Stimulated activated CD4-positive, alpha-beta T cell treated with anti-CD3 and anti-CD28 coated beads, TNF-alpha, amount 100 ng/mL, for 48 hours (primary cell): ENCODE data around the gene NBAS.
"Not testable (repeated sequence)": the region's sequence is repeated elsewhere in the genome, so short reads cannot be mapped to it uniquely, and the experiment has no call there.

ENCODE experiments used
- DNase-seq, 3 donors: peaks; one replicate each; pipeline ENCODE4 v3.0.0-alpha.2; 2020; ENCODE audit warnings: low read depth in 3 of 3

Gene NBAS

GRCh38 chr2:15527074-15527739, 33.9 kb downstream of the NBAS start:
- no peak for DNase-seq

GRCh38 chr2:15521641-15522181, 39.4 kb downstream of the NBAS start:
- no peak for DNase-seq

GRCh38 chr2:15520346-15520745, 40.8 kb downstream of the NBAS start:
- DNase-seq, result no peak

DNA sequence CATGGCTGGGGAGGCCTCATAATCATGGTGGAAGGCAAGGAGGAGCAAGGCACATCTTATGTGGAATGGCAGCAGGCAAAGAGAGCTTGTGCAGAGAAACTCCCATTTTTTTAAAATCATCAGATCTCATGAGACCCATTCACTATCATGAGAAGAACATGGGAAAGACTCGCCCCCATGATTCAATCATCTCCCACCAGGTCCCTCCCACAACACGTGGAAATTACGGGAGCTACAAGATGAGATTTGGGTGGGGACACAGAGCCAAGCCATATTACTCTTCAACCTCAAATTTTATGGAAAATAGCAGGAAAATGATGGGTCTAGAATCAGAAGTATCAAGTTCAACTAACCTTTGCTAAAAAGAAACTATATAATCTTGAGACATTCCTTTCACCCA, 42.4 kb downstream of the NBAS start:
- not testable (repeated sequence) for DNase-seq

- no peak for DNase-seq
Measured at GRCh38 chr2:15517793-15518192, 43.3 kb downstream of the NBAS start.

DNA sequence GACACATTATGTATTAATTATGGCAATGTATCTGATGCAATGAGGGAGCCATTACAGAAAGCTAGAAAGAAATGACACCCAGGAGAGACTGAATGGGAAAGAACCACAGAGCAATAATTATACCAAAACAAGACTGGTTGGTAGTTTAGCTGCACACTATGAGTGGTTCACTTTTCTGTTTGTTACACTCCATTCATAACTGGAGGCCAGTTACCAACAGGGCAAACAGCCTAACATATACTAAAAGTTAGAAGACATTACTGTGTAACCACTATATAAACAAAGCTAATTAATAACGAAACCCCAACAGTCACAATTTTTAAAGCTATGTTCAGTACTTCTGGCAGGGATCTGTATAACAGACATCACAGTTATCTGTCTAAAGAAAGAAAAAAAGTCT, 49.4 kb downstream of the NBAS start:
- no peak for DNase-seq

- no peak for DNase-seq
Measured at GRCh38 chr2:15510552-15510951, 50.6 kb downstream of the NBAS start.

DNA sequence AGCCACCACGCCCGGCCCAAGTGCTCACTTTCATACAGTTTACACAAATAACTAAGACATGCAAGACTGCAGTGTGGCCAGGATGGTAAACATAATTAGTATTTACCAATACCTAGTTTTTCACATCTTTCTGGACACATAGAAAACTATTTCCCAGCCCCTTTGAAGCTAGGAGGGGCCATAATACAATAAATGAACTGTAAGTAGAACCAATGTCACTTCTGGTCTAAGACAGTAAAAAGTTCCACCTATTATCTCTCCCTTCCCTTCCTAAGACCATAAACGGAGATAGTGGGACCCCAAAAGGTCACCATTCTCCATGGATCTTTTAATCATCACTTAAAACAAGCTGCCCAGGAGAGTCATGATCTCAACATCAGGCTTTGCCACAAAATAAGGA, 51.0 kb downstream of the NBAS start:
- no peak for DNase-seq

DNA sequence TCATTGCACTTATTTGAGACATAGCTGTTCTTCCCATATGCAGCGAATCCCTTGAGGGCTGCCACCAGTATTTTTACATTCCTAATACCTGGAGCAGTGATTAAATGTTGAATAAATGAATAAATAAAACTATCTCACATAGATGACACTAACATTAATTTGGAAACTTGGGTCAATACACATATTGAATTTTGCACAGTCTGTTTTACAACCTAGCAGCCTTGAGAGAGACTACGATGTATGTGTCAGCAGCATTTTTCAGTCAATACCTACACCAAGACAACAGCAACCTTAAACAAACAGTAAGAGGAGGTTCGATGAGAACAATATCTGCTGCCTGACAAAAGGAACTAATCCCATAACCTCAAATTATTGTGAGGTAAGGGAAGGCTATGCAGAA, 53.4 kb downstream of the NBAS start:
- DNase-seq, result no peak

DNA sequence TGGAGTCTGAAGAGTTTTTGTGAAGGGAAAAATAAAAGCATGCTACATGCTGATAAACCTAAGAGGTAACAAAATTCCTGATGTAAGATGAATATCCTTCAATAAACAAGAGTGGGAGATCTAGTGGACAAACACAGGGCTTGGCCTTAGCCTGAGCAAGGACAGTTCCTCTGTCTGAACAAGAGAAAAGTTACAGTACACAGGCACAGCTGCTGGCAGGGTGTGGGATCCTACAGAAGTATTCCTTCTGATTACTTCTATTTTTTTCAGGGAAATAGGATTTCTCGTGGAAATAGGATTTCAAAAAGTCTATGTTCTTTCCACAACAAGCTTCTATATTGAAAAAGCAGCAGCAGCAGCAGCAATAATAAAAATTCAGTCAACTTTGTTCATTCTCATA, 54.1 kb downstream of the NBAS start:
- DNase-seq, result no peak

DNA sequence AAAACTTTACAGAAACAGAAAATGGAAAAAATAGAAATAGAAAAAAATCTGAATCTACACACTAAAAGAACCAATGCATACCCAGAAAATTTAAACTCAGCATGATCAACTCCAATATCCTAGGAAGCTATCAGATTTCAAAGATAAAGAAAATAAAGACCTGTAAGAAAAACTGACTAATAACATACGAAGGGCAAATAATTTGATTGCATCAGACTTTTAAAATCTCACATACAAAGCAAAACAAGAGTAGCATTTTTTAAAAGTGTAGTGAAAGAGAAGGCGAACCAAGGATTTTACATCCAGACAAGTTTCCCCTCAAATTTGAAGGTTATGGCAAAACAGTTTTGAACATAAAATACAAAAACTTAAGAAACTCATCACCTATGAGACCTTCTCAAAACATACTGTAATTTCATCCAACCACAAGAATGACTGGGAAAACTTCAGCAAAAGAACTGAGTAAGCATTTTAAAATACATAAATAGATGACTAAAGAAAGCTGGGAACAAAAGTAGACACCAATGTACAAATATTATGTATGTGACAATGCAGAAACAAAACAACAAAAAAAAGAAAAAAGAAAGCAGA, 54.8 kb downstream of the NBAS start:
- DNase-seq, result no peak

DNA sequence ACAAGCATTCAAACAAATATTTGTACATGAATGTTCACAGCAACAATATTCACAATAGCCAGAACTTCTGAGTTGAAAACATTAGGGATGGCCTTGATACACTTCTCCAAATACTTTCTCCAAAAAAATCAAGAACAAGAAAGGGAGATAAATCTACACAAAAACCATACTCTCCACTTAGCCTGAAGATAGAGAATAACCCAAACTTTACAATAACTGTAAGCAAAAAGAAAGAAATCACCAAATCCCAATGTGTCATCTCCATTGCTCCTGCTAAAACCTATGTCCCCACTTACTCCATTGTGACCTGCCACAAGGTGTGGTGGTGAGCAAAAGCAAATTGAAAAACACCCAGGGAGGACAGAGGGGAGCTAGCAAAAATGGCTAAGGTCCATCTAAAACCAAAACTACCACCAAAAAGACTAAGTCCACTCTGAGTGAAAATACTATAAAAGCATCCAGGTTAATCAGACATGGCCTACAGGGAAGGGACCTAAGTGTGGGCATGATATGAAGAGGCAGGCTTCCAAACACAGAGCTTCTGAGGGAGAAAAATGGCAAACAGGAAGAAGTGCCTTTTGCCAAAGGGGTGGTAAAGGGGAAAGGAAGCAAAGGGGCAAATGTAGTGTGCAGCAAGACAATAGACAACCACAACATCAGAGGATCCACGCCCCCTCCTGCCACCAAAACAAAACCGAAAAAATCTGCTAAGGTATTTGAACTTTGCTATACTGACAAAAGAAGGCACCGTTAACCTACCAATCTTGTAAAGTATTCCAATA, 56.1 kb downstream of the NBAS start:
- DNase-seq, result no peak

GRCh38 chr2:15499251-15499650, 61.9 kb downstream of the NBAS start:
- not testable (repeated sequence) for DNase-seq

DNA sequence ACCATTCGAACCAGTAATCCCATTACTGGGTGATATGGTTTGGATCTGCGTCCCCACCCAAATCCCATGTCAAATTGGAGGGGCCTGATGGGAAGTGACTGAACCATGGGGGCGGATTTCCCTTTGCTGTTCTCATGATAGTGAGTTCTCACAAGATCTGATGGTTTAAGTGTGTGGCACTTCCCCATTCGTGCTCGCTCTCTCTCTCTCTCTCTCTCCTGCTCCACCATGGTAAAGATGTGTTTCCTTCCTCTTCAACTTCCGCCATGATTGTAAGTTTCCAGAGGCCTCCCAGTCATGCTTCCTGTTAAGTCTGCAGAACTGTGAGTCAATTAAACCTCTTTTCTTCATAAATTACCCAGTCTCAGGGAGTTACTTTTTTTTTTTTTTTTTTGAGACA, 62.6 kb downstream of the NBAS start:
- no peak for DNase-seq

DNA sequence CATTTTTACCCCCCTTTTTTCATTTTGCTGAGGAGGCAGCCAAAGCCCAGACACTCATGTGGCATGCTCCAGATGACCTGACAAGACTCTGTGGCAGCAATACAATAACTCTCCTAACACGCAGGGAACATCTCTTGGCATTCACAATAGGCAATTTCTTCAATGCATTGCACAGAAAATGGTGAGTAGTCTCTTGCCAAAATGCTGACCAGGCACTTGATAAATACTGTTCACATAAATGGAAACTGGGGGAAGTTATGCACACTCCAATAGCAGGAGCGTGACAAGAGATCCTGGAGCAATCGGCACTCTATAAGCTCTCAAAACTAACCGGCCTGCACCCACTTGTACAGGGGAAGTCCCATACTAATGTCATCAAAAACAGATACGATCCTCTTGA, 66.3 kb downstream of the NBAS start:
- DNase-seq, result no peak

DNA sequence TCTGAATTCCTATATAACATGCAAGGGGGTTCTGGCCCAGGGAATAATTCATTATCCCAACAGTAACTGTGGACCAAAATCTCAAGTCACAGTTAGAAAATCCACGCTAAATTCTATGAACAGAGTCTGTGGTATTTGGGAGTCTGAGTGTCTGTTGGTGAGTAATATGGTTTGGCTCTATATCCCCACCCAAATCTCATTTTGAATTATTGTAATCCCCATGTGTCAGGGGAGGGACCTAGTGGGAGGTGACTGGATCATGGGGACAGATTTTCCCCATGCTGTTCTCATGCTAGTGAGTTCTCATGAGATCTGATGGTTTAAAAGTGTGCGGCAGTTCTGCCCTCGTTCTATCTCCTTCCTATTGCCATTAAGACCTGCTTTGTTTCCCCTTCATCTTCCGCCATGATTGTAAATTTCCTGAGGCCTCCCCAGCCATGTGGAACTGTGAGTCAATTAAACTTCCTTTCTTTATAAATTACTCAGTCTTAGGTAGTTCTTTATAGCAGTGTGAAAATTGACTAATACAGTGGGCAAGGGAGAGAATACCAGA, 68.3 kb downstream of the NBAS start:
- DNase-seq, result no peak

- DNase-seq, result no peak
Measured at GRCh38 chr2:15486770-15487169, 74.4 kb downstream of the NBAS start.

DNA sequence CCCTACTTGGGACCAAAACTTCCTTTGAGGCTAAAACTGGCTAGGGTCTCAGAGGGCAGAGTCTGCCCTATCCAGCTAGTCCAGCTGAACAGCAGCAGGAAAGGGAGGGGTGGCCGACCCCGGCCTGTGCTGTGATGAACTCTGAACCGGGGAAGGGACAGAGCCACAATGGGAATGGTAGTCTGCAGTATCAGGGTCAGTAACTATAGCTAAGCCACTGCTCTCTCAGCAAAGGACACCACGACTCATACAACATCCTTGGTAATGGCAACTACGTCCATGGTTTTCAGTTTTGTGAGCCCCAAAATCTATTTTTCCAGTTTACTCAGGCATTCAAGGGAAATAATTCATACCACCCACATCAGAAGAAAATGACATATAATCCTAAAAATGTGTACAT, 75.2 kb downstream of the NBAS start:
- DNase-seq, result no peak

GRCh38 chr2:15481000-15481399, 80.1 kb downstream of the NBAS start:
- DNase-seq, result no peak

- no peak for DNase-seq
Measured at GRCh38 chr2:15480552-15480951, 80.6 kb downstream of the NBAS start.

DNA sequence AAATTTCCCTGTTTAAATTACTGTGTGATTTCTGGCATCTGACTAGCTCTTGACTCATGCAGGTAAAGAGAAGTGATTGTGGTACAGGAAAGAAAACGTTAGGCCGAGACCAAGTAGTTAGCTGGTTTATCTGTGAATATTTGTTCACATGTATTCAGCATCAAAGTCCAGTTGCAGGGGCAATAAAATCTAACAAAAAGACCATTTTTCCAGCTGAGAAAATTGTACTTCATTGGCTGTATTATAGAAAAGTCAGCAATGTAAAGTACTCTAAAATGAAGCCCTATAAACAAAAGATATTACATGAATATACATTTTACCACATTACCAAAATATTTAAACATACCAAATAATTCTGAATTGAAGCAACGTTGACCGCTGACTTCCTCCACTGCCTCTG, 88.3 kb downstream of the NBAS start:
- DNase-seq, result no peak

DNA sequence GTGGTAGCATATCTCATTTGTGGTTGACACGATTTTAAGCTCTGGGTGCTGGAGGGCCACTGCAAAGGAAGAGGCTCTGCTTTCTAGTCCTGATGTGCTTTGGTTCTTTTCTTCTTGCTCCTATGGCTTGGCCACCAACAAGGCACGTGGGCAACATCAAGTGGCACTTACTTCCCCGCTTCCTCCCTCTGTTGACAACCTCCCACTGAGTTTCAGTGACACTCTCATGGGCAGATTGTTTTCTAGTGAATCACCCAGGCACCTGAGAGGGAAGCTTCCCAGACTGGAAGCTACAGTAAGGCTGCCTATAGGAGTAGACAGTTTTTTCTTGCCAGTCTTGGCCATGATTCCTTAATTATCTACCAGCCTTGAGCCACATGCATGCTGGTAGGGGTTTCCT, 89.0 kb downstream of the NBAS start:
- no peak for DNase-seq

DNA sequence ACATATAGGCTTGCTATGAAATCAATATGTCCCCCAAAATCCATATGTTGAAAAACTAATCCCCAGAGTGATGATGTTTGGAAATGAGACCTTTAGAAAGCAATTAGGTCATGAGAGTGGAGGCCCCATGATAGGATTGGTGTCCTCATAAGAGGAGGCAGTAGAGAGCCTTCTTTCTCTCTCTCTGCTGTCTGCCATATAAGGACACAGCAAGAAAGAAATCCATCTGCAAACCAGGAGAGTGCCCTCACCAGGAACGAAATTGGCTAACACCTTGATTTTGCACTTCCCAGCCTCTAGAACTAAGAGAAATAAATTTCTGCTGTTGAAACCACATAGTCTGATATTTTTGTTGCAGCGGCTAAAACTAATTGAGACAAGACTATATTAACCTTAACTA, 89.5 kb downstream of the NBAS start:
- DNase-seq, result no peak
